HEK293 (cell line): Measurements from ENCODE around the gene ACAP3.

Experiments used
- CTCF ChIA-PET: fragments of 350-600 bp; formaldehyde crosslinking; extraction: SDS; loops from one replicate; lab custom pipeline; 2021; ENCODE audit warnings: antibody characterized with exemption; lab: Yijun Ruan, JAX
- POLR2A ChIA-PET: fragments of 300-600 bp; formaldehyde crosslinking; extraction: SDS; loops from one replicate; lab custom pipeline; 2020; ENCODE audit warnings: antibody characterized with exemption, inconsistent platforms; lab: Yijun Ruan, JAX
- H3K27ac ChIP-seq: fragments of 200-500 bp; sonication (Bioruptor generic); 2 replicates; pipeline ENCODE4 v1.5.1; 2014; ENCODE audit warnings: low read depth, low read length, control low read depth, inconsistent platforms; ENCODE audit errors: extremely low read depth
- H3K36me3 ChIP-seq, 2 experiments: fragments of 200-500 bp in 1 of 2; sonication (Bioruptor generic) in 1 of 2; 1 replicate in 1 of 2; 2 replicates in 1 of 2; pipeline ENCODE4 v1.5.1; 2014 to 2017; ENCODE audit warnings: inconsistent platforms in 2 of 2, low read length in 2 of 2; ENCODE audit not compliant: control insufficient read depth in 2 of 2, insufficient read depth in 1 of 2
- H3K4me1 ChIP-seq: fragments of 200-500 bp; sonication (Bioruptor generic); 2 replicates; pipeline ENCODE4 v1.5.1; 2014; ENCODE audit warnings: mild to moderate bottlenecking, low read length, inconsistent platforms; ENCODE audit not compliant: control insufficient read depth, insufficient read depth
- H3K4me3 ChIP-seq: 2 replicates; pipeline ENCODE4 v1.5.1; 2011; ENCODE audit warnings: low read depth, mild to moderate bottlenecking, control low read depth, low read length, moderate library complexity
- H3K9me3 ChIP-seq: fragments of 200-500 bp; sonication (Bioruptor generic); 2 replicates; pipeline ENCODE4 v1.5.1; 2014; ENCODE audit warnings: low read depth, low read length, inconsistent platforms; ENCODE audit not compliant: control insufficient read depth, insufficient read depth
- GLIS2 ChIP-seq: fragments of 450-650 bp; formaldehyde crosslinking; IDR thresholded peaks from 2 replicates; pipeline ENCODE4 v1.5.1; 2016; ENCODE audit warnings: missing biosample characterization, missing genetic modification characterization
- KLF1 ChIP-seq: fragments of 450-650 bp; formaldehyde crosslinking; IDR thresholded peaks from 2 replicates; pipeline ENCODE4 v1.5.1; 2016; ENCODE audit warnings: missing biosample characterization, missing genetic modification characterization
- KLF10 ChIP-seq: fragments of 450-650 bp; IDR thresholded peaks from 2 replicates; pipeline ENCODE4 v1.5.1; 2018; ENCODE audit warnings: missing biosample characterization, mild to moderate bottlenecking, missing genetic modification characterization
- KLF16 ChIP-seq: fragments of 450-650 bp; formaldehyde crosslinking; IDR thresholded peaks from 2 replicates; pipeline ENCODE4 v1.5.1; 2017; ENCODE audit warnings: missing biosample characterization, missing genetic modification characterization
- KLF8 ChIP-seq: fragments of 450-650 bp; formaldehyde crosslinking; IDR thresholded peaks from 2 replicates; pipeline ENCODE4 v1.5.1; 2016; ENCODE audit warnings: missing biosample characterization, missing genetic modification characterization
- KLF9 ChIP-seq: fragments of 450-650 bp; formaldehyde crosslinking; IDR thresholded peaks from 2 replicates; pipeline ENCODE4 v1.5.1; 2016; ENCODE audit warnings: missing biosample characterization, missing genetic modification characterization, low read depth
- OSR2 ChIP-seq: fragments of 450-650 bp; formaldehyde crosslinking; IDR thresholded peaks from 2 replicates; pipeline ENCODE4 v1.5.1; 2016; ENCODE audit warnings: missing biosample characterization, missing genetic modification characterization
- PRDM10 ChIP-seq: fragments of 450-650 bp; formaldehyde crosslinking; IDR thresholded peaks from 2 replicates; pipeline ENCODE4 v1.5.1; 2016; ENCODE audit warnings: missing biosample characterization, missing genetic modification characterization
- ZBTB7A ChIP-seq: fragments of 450-650 bp; formaldehyde crosslinking; IDR thresholded peaks from 2 replicates; pipeline ENCODE4 v1.5.1; 2016; ENCODE audit warnings: low read depth, missing biosample characterization, missing genetic modification characterization
- ZBTB8A ChIP-seq: fragments of 450-650 bp; formaldehyde crosslinking; IDR thresholded peaks from 2 replicates; pipeline ENCODE4 v1.5.1; 2016; ENCODE audit warnings: missing biosample characterization, missing genetic modification characterization
- ZNF114 ChIP-seq: fragments of 450-650 bp; formaldehyde crosslinking; IDR thresholded peaks from 2 replicates; pipeline ENCODE4 v1.5.0; 2017; ENCODE audit warnings: missing biosample characterization, missing genetic modification characterization
- ZNF121 ChIP-seq: fragments of 450-650 bp; formaldehyde crosslinking; IDR thresholded peaks from 2 replicates; pipeline ENCODE4 v1.5.1; 2016; ENCODE audit warnings: missing biosample characterization, missing genetic modification characterization
- ZNF175 ChIP-seq: fragments of 450-650 bp; formaldehyde crosslinking; IDR thresholded peaks from 2 replicates; pipeline ENCODE4 v1.5.1; 2016; ENCODE audit warnings: missing biosample characterization, missing genetic modification characterization
- ZNF2 ChIP-seq: fragments of 450-650 bp; formaldehyde crosslinking; IDR thresholded peaks from 2 replicates; pipeline ENCODE4 v1.5.1; 2016; ENCODE audit warnings: missing biosample characterization, missing genetic modification characterization
- ZNF433 ChIP-seq: fragments of 450-650 bp; formaldehyde crosslinking; IDR thresholded peaks from 2 replicates; pipeline ENCODE4 v1.5.1; 2016; ENCODE audit warnings: missing biosample characterization, missing genetic modification characterization, low read depth
- ZNF521 ChIP-seq: fragments of 450-650 bp; formaldehyde crosslinking; IDR thresholded peaks from 2 replicates; pipeline ENCODE4 v1.5.1; 2017; ENCODE audit warnings: missing biosample characterization, mild to moderate bottlenecking, missing genetic modification characterization
- ZNF558 ChIP-seq: fragments of 450-650 bp; formaldehyde crosslinking; IDR thresholded peaks from 2 replicates; pipeline ENCODE4 v1.5.1; 2016; ENCODE audit warnings: missing biosample characterization, missing genetic modification characterization
- ZNF610 ChIP-seq: fragments of 450-650 bp; formaldehyde crosslinking; IDR thresholded peaks from 2 replicates; pipeline ENCODE4 v1.5.1; 2016; ENCODE audit warnings: missing biosample characterization, missing genetic modification characterization, borderline replicate concordance
- ZNF639 ChIP-seq: fragments of 450-650 bp; formaldehyde crosslinking; IDR thresholded peaks from 2 replicates; pipeline ENCODE4 v1.5.1; 2016; ENCODE audit warnings: missing biosample characterization, missing genetic modification characterization
- ZNF664 ChIP-seq: fragments of 450-650 bp; formaldehyde crosslinking; IDR thresholded peaks from 2 replicates; pipeline ENCODE4 v1.5.1; 2016; ENCODE audit warnings: missing biosample characterization, missing genetic modification characterization
- ZNF692 ChIP-seq: fragments of 450-650 bp; formaldehyde crosslinking; IDR thresholded peaks from 2 replicates; pipeline ENCODE4 v1.5.1; 2016; ENCODE audit warnings: missing biosample characterization, missing genetic modification characterization
- ZNF747 ChIP-seq: fragments of 450-650 bp; formaldehyde crosslinking; IDR thresholded peaks from 2 replicates; pipeline ENCODE4 v1.5.1; 2016; ENCODE audit warnings: missing biosample characterization, missing genetic modification characterization
- ZNF785 ChIP-seq: fragments of 450-650 bp; formaldehyde crosslinking; IDR thresholded peaks from 2 replicates; pipeline ENCODE4 v1.5.1; 2016; ENCODE audit warnings: missing biosample characterization, missing genetic modification characterization
- ZNF792 ChIP-seq: fragments of 450-650 bp; formaldehyde crosslinking; IDR thresholded peaks from 2 replicates; pipeline ENCODE4 v1.5.1; 2016; ENCODE audit warnings: missing biosample characterization, missing genetic modification characterization
- ZNF830 ChIP-seq: fragments of 450-650 bp; IDR thresholded peaks from 2 replicates; pipeline ENCODE4 v1.5.0; 2018; ENCODE audit warnings: missing biosample characterization, missing genetic modification characterization, low read depth, mild to moderate bottlenecking, moderate library complexity
- ZXDB ChIP-seq: fragments of 450-650 bp; formaldehyde crosslinking; IDR thresholded peaks from 2 replicates; pipeline ENCODE4 v1.5.1; 2016; ENCODE audit warnings: missing biosample characterization, missing genetic modification characterization

The ACAP3 gene

GRCh38 chr1:1309251-1310108 is 1.8 kb upstream of the ACAP3 start (continued):
- TF ChIP-seq KLF8 (tag by site-specific recombination) (peak; percentile 87), ZXDB (tag by site-specific recombination) (peak; percentile 57), KLF9 (tag by site-specific recombination) (peak; percentile 88), ZBTB8A (tag by site-specific recombination) (peak; percentile 50; the same call in 1 of the 2 replicates)
- TF ChIP-seq, all 188 proteins: peak for 33

GRCh38 chr1:1308756-1309250 is 1.1 kb upstream of the ACAP3 start:
- Histone ChIP-seq H3K27ac (peak overlapping the region; percentile 96), H3K36me3 (peaks cover 0 to 50% of the 10 kb centered on the region in 2 experiments; a peak in 1 of 3 replicates), H3K4me3 (peak overlapping the region; percentile 81), H3K4me1 (peaks cover 20% of the 10 kb centered on the region), H3K9me3 (no peaks in the 10 kb centered on the region)
- CTCF ChIA-PET, result interaction anchor here (1.0 kb wide), 1 partner anchor 94 kb away, joined by 3 read pairs; no protein-coding TSS in a partner anchor
- POLR2A ChIA-PET, result interaction anchor here (1.1 to 1.5 kb wide), 5 partner anchors 10 to 66 kb away, joined by 3 read pairs; partner anchors contain the start of genes AURKAIP1 and TAS1R3
- TF ChIP-seq KLF1 (tag by site-specific recombination) (no peak), KLF10 (no peak), ZNF521 (tag by site-specific recombination) (no peak), ZBTB8A (tag by site-specific recombination) (no peak), PRDM10 (tag by site-specific recombination) (no peak), ZNF610 (tag by site-specific recombination) (no peak), ZNF830 (tag by site-specific recombination) (no peak), ZNF664 (tag by site-specific recombination) (no peak), ZNF175 (tag by site-specific recombination) (no peak), KLF16 (peak; percentile 37; the same call in 1 of the 2 replicates), ZNF114 (no peak), ZNF747 (tag by site-specific recombination) (no peak), ZNF792 (tag by site-specific recombination) (no peak), ZNF433 (tag by site-specific recombination) (no peak), ZNF2 (tag by site-specific recombination) (no peak), ZNF692 (tag by site-specific recombination) (peak; percentile 7; the same call in 1 of the 2 replicates), GLIS2 (peak; percentile 62; the same call in 1 of the 2 replicates), OSR2 (no peak), ZBTB7A (tag by site-specific recombination) (no peak; the same call in none of the 2 replicates), ZNF639 (tag by site-specific recombination) (no peak), ZNF558 (tag by site-specific recombination) (no peak), ZXDB (tag by site-specific recombination) (no peak), ZNF121 (no peak), ZNF785 (0 out of 2 replicates have a peak, but pooled peaks have one; percentile 35)
